ENCODE measurements around the gene DCPS.

The DCPS gene

GRCh38 chr11:126328938-126329643, 25.2 kb downstream of the DCPS start:
- no peak for DNase-seq

- no peak for DNase-seq
Measured at GRCh38 chr11:126329644-126330211, 25.9 kb downstream of the DCPS start.

- no peak for DNase-seq
Measured at GRCh38 chr11:126331286-126331685, 27.4 kb downstream of the DCPS start.

- DNase-seq, result no peak
Measured at GRCh38 chr11:126332221-126332711, 28.4 kb downstream of the DCPS start.

- DNase-seq, result no peak
Measured at GRCh38 chr11:126333142-126333541, 29.3 kb downstream of the DCPS start.

- DNase-seq, result no peak
Measured at GRCh38 chr11:126334659-126335462, 31.0 kb downstream of the DCPS start.

- no peak for DNase-seq
Measured at GRCh38 chr11:126335463-126335760, 31.6 kb downstream of the DCPS start.

- DNase-seq, result no peak
Measured at GRCh38 chr11:126336138-126336541, 32.3 kb downstream of the DCPS start.

- no peak for DNase-seq
Measured at GRCh38 chr11:126336671-126337101, 32.8 kb downstream of the DCPS start.

- no peak for DNase-seq
Measured at GRCh38 chr11:126337126-126337473, 33.2 kb downstream of the DCPS start.

GRCh38 chr11:126337474-126338241, 33.8 kb downstream of the DCPS start:
- DNase-seq, result no peak

GRCh38 chr11:126338346-126339055, 34.6 kb downstream of the DCPS start:
- no peak for DNase-seq

GRCh38 chr11:126339073-126339862, 35.4 kb downstream of the DCPS start:
- DNase-seq, result no peak

- no peak for DNase-seq
Measured at GRCh38 chr11:126339863-126340434, 36.1 kb downstream of the DCPS start.

GRCh38 chr11:126340960-126341606, 37.2 kb downstream of the DCPS start:
- no peak for DNase-seq

GRCh38 chr11:126341760-126342161, 37.9 kb downstream of the DCPS start:
- DNase-seq, result no peak

- no peak for DNase-seq
Measured at GRCh38 chr11:126343051-126343450, 39.2 kb downstream of the DCPS start.

- no peak for DNase-seq
Measured at GRCh38 chr11:126344141-126345080, 40.6 kb downstream of the DCPS start.

- DNase-seq, result no peak
Measured at GRCh38 chr11:126345283-126345682, 41.4 kb downstream of the DCPS start.

Measured in activated CD4-positive, alpha-beta T cell treated with anti-CD3 and anti-CD28 coated beads, Interleukin-2, amount 50 U/mL, for 48 hours (primary cell).